Ishikawa (cell line): ENCODE measurements around the gene KLF1.

Experiments
- CEBPB ChIP-seq: IDR thresholded peaks from 2 replicates; pipeline ENCODE4 v1.6.1; 2012
- CREB1 ChIP-seq: IDR thresholded peaks from 2 replicates; pipeline ENCODE4 v1.6.1; 2012; ENCODE audit warnings: low read depth
- EGR1 ChIP-seq: IDR thresholded peaks from 2 replicates; pipeline ENCODE4 v1.6.1; 2012
- EP300 ChIP-seq: IDR thresholded peaks from 2 replicates; pipeline ENCODE4 v1.6.1; 2012; ENCODE audit warnings: borderline replicate concordance
- FOXM1 ChIP-seq: IDR thresholded peaks from 2 replicates; pipeline ENCODE4 v1.6.1; 2012; ENCODE audit warnings: low read depth, borderline replicate concordance
- NFIC ChIP-seq: IDR thresholded peaks from 2 replicates; pipeline ENCODE4 v1.6.1; 2012
- RAD21 ChIP-seq: IDR thresholded peaks from 2 replicates; pipeline ENCODE4 v1.6.1; 2012; ENCODE audit warnings: low read depth
- TAF1 ChIP-seq: IDR thresholded peaks from 2 replicates; pipeline ENCODE4 v1.6.1; 2012; ENCODE audit warnings: low read depth, mild to moderate bottlenecking
- TCF12 ChIP-seq: IDR thresholded peaks from 2 replicates; pipeline ENCODE4 v1.6.1; 2012; ENCODE audit warnings: low read depth
- TEAD4 ChIP-seq: IDR thresholded peaks from 2 replicates; pipeline ENCODE4 v1.6.1; 2012
- YY1 ChIP-seq: IDR thresholded peaks from 2 replicates; pipeline ENCODE4 v1.6.1; 2012; ENCODE audit warnings: low read depth
- ZBTB7A ChIP-seq: IDR thresholded peaks from 2 replicates; pipeline ENCODE4 v1.6.1; 2012; ENCODE audit warnings: low read depth
- TF ChIP-seq, protein P1 (sequence below): IDR thresholded peaks from 2 replicates; pipeline ENCODE4 v1.6.1; 2012
- TF ChIP-seq, protein P2 (sequence below): IDR thresholded peaks from 2 replicates; pipeline ENCODE4 v1.6.1; 2012; ENCODE audit warnings: low read depth, mild to moderate bottlenecking
- TF ChIP-seq, protein P3 (sequence below): IDR thresholded peaks from 2 replicates; pipeline ENCODE4 v1.6.1; 2012

KLF1 gene

DNA sequence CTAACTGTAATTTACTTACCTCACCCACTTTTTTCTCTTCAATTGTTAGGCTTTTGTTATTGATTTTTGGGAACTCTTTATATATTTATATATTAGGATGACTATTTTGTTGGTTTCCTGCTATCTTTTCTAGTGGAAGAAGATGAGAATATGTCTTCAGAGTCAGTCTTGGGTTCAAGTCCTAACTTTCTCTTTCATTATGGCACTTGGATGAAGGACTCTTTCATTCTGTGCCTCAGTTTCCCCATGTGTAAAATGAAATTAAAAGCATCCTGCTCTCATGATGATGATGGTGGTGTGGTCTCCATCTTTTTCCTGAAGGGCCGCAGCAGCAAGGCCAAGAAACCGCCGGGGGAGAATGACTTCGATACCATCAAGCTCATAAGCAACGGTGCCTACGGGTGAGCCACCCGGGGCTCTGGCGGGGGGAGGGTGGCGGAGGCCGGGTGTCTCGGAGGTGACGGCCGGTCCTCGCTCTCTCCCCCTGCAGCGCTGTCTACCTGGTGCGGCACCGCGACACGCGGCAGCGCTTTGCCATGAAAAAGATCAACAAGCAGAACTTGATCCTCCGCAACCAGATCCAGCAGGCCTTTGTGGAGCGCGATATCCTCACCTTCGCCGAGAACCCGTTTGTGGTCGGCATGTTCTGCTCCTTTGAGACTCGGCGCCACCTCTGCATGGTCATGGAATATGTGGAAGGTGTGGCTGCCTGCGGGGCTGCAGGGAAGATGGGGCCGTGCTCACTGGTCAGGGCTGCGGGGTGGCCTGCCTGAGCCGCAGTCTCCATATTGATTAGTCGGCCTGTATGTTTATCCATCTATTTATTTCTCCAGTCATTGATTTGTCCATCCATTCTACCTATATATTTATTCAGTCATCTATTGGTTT lies 28.7 kb downstream of the KLF1 start:
- no peak for TF ChIP-seq RAD21
- TF ChIP-seq, protein P1, sequence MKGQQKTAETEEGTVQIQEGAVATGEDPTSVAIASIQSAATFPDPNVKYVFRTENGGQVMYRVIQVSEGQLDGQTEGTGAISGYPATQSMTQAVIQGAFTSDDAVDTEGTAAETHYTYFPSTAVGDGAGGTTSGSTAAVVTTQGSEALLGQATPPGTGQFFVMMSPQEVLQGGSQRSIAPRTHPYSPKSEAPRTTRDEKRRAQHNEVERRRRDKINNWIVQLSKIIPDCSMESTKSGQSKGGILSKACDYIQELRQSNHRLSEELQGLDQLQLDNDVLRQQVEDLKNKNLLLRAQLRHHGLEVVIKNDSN: no peak
- no peak for TF ChIP-seq FOXM1

DNA sequence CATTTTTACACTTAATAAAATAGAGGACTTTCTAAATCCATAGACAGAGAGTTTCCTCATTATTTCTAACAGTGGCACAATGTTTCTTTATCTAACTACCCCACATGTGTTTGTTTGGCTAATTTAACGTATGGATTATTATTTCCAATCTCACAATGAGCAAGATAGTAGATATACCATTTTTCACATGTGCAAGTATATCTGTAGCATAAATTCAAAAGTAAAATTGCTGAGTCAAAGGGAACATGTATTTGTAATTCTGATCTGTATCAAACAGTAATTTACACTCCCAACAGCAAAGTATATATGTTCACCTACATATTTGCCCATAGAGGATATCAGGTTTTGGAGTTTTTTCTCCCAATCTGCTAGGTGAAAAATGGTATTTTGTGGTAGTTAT lies 30.3 kb downstream of the KLF1 start:
- TF ChIP-seq NFIC (no peak), FOXM1 (no peak), ZBTB7A (no peak), EGR1 (no peak), TAF1 (no peak), EP300 (no peak), TCF12 (no peak), TEAD4 (no peak), CREB1 (no peak), YY1 (no peak), CEBPB (no peak)
- TF ChIP-seq, protein P2, sequence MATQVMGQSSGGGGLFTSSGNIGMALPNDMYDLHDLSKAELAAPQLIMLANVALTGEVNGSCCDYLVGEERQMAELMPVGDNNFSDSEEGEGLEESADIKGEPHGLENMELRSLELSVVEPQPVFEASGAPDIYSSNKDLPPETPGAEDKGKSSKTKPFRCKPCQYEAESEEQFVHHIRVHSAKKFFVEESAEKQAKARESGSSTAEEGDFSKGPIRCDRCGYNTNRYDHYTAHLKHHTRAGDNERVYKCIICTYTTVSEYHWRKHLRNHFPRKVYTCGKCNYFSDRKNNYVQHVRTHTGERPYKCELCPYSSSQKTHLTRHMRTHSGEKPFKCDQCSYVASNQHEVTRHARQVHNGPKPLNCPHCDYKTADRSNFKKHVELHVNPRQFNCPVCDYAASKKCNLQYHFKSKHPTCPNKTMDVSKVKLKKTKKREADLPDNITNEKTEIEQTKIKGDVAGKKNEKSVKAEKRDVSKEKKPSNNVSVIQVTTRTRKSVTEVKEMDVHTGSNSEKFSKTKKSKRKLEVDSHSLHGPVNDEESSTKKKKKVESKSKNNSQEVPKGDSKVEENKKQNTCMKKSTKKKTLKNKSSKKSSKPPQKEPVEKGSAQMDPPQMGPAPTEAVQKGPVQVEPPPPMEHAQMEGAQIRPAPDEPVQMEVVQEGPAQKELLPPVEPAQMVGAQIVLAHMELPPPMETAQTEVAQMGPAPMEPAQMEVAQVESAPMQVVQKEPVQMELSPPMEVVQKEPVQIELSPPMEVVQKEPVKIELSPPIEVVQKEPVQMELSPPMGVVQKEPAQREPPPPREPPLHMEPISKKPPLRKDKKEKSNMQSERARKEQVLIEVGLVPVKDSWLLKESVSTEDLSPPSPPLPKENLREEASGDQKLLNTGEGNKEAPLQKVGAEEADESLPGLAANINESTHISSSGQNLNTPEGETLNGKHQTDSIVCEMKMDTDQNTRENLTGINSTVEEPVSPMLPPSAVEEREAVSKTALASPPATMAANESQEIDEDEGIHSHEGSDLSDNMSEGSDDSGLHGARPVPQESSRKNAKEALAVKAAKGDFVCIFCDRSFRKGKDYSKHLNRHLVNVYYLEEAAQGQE: no peak
- TF ChIP-seq, protein P1: no peak
- TF ChIP-seq, protein P3, sequence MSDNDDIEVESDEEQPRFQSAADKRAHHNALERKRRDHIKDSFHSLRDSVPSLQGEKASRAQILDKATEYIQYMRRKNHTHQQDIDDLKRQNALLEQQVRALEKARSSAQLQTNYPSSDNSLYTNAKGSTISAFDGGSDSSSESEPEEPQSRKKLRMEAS: no peak

DNA sequence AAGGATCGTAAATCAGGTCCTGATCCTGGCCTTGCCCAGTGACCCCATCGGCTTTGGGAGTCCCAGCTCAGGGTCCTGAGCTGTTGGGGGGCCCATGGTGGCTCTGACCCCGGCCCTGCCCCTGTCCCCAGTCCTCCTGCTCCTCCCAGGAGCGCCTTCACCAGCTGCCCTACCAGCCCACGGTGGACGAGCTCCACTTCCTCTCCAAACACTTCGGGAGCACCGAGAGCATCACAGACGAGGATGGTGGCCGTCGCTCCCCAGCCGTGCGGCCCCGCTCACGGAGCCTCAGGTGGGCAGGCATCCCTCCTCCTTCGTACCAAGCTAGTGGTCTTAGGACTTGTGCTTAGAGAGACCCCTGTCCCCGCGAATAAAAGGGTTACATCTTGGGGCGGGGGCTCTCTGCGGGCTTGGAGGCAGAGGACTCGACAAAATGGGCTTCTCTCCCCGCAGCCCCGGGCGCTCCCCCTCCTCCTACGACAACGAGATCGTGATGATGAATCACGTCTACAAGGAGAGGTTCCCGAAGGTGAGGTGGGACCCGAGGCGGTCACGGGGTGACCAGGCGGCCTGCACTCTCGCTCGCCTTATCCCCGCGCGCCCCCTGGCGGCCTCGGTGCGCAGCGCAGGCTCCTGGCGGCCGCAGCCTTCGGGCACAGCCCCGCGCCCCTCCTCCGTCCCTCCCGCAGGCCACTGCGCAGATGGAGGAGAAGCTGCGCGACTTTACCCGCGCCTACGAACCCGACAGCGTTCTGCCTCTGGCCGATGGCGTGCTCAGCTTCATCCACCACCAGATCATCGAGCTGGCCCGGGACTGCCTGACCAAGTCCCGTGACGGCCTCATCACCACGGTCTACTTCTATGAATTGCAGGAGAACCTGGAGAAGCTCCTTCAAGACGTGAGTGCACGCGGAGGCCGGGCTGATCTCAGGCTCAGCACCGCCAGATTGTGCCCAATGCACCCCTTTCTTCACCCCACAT lies 39.6 kb downstream of the KLF1 start:
- TF ChIP-seq EP300 (no peak), FOXM1 (no peak), TAF1 (no peak), NFIC (no peak), EGR1 (no peak), RAD21 (peak; percentile 88), YY1 (no peak), TEAD4 (no peak), TCF12 (peak; percentile 23; the same call in 1 of the 2 replicates), CEBPB (no peak)
- TF ChIP-seq, protein P1: peak; percentile 69
- TF ChIP-seq, protein P3: 0 out of 2 replicates have a peak, but pooled peaks have one; percentile 39

DNA sequence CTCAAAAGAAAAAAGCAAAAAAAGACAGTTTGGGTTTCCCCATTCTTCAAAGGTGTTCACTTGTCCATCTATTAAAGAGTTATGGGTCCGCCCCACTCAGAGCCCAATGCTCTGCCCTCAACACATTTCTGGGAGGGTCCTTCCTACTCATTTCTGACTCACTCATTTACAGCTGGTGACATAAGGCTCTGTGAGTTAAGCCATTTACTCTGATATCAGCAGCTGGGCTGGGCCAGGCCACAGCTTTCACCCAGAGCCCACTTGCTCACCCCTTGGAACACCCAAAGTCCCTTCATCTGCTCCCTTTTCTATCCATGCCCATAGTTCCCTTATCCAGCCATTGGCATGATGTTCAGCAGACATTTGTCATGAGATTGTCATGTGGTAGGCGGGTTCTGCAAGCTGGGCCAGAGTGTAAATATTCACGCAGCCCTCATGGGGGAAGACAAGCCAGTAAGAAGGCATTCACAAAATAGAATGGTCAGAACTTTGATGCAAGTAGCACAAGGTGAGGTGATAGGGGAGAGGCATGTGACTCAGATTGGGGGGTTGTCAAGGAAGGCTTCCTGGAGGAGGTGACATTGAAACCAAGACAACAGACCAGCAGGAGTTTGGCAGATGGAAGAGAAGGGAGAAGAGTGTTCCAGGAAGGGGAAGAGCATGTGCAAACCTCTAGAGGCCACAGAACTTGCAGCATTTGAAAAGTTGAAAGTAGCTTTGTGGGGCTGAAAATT lies 42.8 kb downstream of the KLF1 start:
- TF ChIP-seq NFIC (no peak), CREB1 (no peak), CEBPB (no peak), ZBTB7A (no peak), EGR1 (no peak), TEAD4 (no peak), FOXM1 (no peak), RAD21 (no peak), TCF12 (no peak), EP300 (no peak), TAF1 (no peak), YY1 (no peak)
- TF ChIP-seq, protein P3: no peak
- TF ChIP-seq, protein P1: no peak
- TF ChIP-seq, protein P2: no peak
